HG02884 (cell line): ENCODE data around the gene CD80.

Experiments
- ATAC-seq: cut with Tn5 transposase; IDR thresholded peaks from one replicate; pipeline ENCODE4 v1.9.1; 2021; ENCODE audit warnings: mild to moderate bottlenecking, moderate library complexity; ENCODE audit not compliant: unreplicated experiment

The CD80 gene

DNA sequence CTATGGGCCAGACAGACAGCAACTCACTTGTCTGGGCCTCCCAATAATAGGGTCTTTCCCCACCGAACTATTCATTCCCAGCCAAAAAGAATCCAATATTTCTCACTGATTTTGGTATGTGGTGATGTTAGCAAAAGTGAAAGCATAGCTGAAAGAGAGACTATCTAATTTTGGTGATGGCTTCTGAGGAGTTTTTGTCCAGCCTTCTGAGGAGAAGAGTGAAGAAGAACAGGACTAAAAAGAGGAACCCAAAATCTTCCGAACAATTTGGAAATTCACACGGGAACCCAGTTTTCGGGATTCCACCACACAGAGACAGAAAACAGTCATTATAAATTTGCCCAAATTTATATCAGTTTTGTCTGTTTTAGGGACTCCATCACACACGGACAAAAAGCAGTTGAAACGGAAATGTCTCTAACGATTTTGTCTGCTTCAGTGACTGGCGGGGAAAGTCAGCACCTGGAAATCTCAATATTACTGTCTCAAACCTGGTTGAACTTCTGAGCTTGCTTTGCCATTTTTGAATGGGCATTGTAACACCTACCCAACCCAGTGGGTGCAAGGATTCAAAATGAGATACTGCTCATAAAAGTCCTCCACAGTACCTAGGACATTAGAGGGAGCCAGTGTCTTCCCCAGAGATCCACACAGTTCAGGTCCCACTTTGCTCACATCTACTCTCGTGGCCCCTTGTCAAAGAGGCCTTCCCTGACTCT lies 9.1 kb downstream of the CD80 start:
- ATAC-seq, result peak; percentile 45

DNA sequence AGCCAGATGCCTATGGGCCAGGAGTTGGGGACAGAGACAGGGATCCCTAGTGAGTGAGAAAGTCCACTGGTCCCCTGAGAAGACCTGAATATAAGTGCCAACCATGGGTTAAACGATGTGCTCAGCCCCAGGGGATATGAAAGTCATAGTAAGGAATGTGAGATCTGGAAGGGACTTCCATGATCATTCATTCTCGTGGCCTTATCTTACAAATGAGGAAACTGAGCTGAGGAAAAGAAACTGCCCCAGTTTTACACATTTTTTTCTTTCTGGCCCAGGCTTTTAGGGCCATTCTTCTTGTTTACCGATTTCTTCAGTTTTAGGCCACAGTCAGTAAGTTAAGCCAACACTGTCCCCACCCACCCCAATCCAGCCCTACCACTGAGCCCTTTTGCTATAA lies 11.1 kb downstream of the CD80 start:
- no peak for ATAC-seq

DNA sequence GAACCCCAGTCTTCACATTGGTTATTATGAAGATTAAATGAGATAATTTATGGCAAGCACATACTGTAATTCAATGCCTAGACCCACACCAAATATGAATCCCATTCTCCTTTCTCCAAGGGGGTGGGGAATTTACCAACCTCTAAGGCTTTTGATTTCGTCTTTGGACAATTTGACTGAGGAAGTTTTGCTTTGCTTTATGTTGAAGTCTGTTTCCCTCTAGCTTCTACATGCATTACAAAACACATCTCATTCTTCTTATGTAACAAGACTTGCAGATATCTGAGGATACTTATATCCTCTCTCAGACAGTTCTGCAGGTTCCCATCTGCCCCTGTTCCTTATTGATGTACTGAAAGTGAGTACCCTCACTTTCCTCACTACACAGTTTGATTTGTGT lies 12.2 kb downstream of the CD80 start:
- ATAC-seq, result no peak

DNA sequence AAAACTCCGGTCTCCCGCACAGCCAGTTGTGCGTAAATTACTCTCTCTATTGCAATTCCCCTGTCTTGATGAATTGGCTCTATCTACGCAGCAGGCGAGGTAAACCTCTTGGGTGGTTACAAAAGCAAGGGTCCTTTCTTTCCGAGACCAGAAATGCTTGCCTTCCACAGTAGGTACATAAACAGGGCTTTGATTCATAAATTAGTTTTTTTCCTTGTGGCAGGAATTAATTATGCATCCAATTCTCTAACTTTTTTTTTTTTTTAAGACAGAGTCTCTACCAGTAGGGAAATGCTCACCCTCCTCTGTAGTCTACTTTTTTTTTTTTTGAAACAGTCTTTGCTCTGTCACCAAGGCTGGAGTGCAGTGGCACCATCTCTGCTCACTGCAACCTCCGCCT lies 16.3 kb downstream of the CD80 start:
- no peak for ATAC-seq

DNA sequence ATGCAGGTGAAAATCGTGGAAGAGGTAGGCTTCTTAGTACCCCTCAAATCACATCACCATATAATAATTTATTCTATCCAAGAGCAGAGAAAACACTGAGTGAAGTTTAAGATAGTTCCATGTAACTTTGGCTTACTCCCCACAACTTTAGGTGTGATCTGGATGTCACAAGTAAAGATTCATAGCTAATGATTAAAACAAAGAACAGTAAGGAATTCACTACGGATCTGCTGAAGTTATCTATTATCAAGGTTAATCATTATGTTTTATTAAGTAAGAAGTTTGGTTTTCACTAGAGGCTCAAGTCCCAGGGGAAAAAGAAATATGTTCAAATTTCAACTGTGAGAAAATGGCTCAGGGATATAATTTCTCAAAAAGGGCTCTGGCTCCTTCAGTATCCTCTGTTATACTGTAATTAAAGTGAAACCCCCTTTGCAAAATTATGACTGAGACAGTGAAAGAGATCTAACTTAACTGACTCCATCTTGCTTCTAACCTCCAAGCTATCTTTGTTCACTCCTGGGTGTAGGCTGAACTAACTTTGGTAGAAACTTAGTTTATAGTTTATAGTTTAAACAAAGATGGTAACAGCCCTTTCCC lies 17.1 kb downstream of the CD80 start:
- ATAC-seq, result no peak

DNA sequence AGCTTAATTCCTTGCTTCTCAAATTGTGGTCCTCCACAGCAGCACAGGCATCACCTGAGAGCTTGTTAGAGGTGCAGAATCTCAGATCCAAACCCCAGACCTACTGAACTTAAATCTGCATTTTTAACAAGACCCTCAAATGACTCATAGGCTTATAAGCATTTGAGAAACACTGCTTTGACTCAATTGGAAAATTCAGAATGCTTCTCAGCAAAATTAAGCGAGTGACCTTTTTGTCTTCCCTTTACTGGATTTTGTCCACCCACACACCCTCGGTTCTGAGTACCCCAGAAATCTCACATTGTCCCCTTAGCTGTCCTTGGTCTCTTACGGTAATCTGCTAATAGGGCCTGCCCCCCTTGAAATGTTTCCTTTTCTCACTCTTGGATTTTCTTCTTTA lies 17.9 kb downstream of the CD80 start:
- ATAC-seq, result peak; percentile 43

DNA sequence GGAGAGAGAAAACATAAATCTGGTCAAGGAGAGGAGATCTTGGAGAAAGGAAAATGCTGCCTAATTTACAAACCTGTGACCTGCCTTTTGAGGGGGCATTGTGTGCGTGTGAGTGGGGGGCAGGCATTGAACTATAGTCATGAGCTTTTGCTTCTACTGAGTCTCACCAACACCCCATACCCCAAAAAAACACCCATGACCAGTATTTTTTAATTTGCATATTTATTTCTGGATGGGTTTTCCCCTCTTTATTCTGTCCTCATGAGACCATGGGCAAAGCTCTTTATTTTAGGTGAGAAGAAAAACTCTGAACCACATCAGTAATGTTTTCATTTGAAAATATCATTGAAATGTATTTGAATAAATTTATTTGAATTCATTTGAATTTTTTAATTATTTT lies 20.6 kb downstream of the CD80 start:
- peak; percentile 39 for ATAC-seq

DNA sequence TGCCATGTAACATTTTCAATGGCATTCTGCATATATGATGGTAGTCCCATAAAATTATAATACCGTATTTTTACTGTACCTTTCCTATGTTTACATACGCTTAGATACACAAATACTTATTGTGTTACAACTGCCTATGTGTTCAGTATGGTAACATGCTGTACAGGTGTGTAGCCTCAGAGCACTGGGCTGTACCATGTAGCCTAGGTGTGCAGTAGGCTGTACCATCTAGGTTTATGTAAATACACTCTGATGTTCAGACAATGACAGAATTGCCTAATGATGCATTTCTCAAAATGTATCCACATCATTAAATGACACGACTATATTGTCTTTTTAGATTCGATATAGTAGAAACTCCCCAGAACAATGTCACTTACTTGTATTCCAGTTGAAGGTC lies 22.7 kb downstream of the CD80 start:
- ATAC-seq, result no peak

DNA sequence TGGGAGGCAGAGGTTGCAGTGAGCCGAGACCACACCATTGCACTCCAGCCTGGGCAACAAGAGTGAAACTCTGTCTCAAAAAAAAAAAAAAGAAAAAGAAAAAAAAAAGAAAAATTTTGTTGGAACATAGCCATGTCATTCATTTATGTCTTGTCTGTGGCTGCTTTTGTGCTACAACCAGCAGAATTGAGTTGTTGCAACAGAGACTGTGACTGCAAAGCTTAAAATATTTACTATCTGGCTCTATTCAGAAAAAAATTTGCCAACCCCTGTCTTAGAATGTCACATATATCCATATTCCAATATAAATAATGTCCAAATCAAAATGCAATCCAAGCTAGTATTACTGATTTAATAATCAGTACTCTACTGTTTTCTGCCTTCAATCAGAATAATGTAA lies 25.1 kb downstream of the CD80 start:
- ATAC-seq, result no peak

DNA sequence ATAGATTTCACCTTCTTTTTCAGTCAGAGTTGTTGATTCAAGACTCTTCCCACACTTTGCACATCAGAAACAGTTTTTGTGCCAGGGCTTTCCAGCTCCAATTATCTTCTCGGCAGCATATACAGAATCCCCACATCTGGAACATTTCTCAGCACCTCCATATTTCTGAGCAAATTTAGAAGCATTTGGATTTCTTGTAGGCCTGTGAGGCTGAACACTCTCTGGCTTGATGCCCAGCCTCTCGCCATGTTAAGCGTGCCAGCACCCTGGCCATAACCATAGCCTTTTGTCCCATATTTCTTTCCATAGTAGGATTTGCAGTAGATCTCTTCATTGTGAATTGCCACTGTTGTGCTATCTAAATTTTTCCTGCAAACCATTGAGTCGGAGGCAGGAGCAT lies 28.3 kb downstream of the CD80 start:
- ATAC-seq, result no peak

DNA sequence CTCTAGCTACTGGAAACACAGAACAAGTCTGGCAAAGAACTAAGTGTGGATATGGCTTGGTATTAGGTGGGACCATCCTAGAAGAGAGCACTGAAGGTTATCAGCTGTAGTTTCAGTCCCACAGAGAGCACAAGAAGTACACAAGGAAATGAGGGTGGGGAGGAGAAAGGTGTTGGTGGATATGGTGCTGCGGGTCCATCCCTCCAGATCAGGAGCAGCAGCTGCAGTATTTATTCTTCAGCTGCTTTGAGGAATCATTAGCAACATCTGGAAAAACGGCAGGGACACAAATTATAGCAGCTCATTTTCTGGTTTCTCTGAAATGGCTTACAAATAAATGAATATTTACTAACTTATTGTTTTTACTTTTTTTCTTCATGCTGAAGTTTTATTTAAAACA lies 29.0 kb downstream of the CD80 start:
- ATAC-seq, result no peak

DNA sequence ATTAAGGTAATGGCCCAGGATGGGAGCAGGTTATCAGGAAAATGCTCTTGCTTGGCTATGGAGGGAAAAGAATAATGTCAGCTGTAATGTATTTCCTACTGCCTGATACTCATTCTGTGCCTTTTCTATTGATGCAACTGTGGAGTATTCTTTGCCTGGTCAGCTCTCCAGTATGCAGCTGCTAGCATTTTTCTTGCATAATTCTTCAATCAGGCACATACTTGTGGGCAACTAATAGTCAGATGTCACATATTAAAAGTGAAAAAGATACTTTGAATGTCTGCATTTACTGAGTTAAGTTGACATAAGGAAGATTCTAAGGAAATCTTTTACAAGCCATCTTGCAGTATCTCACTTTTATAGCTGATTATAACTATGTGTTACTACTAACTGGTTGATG lies 29.5 kb downstream of the CD80 start:
- ATAC-seq, result no peak

DNA sequence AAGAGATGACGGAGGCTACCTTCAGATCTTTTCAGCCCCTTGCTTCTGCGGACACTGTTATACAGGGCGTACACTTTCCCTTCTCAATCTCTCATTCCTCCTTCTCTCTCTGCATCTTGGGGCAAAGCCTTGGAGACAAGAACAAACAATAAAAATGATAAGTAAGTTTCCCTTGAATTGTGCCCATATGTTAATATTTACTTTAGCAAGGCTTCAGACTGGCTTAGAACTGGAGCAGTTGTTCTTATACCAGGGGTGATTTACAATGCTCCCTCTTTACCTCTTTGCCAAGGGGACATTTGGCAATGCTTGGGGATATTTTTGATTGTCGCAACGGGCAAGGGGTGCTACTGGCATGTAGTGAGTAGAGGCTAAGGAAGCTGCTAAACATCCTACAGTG lies 31.7 kb downstream of the CD80 start:
- ATAC-seq, result no peak

DNA sequence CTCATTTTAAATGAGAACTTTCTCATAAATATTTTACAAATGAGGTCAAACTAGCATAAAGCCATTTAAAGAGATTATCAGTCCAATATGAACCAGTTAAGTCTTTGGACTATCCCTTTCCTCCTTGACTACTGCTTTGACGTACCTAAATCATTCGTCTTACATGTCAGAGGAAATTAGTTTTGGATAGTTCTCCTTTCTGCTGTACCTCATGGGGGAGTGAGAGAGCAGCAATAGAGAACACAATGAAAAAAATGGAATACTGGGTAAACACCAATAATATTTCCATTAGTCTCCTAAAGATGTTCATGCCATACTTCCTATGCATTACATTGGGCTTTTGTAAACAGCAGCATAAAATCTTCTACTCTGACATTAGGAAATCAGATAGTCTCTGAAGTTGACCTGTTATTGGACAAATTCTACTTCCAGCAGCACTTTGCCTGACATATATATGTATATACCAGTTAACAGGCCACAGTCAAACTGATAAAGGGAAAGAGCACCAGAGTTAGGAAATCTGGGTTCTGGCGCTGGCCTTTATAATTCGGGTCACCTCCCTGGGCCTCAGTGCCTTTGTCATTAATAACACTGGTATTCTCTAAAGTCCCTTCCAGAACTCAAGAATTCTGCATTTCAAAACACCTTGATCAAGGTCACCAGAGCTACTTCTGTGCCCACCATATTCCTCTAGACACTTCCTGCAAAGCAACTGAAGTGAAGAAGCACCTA lies 34.3 kb downstream of the CD80 start:
- no peak for ATAC-seq

DNA sequence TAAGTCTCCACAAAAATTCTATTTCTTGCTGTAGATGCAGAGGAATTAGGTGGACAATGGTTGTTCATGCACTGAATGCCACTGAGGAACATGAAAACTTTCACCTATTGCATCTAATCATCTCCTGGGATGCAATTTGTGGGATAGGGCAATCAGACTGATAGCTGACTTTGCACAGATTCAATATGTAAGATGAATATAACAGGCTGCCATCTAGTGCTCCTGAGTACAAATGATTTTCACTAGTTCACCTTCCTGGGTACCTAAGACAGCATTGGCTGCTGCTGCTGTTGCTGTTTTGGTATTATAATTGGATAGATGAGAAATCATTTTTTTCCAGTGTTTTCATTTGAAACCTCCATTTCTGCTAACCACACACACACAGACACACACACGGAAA lies 41.4 kb downstream of the CD80 start:
- no peak for ATAC-seq

DNA sequence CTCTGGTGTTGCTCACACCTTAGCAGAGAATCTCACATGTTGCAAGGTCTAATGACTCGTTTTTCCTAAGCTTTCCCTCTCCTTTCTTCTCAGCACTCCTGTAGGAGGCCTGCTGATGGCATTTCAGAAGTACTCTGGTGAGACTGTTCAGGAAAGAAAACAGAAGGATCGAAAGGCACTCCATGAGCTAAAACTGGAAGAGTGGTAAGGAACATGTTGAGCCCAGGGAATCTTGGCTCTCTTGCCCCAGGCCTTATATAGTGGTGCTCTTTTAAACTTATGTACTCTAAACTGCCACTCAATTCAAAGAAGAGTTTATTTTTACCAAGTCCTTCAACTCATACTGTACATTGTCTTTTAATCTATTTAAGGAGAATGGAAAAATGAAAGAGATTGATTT lies 42.3 kb downstream of the CD80 start:
- no peak for ATAC-seq

DNA sequence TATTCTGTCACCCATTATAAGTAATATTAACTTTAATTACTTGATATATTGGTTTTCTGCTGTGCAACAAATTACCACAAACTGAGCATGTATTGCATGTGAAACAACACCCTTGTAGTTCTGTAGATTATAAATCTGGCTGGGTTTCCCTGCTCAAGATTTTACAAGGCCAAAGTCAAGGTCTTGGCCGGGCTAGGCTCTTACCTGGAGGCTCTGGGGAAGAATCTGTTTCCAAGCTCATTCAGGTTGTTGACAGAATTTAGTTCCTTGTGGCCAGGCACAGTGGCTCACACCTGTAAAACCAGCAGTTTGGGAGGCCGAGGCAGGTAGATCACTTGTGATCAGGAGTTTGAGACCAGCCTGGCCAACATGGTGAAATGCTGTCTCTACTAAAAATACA lies 44.8 kb downstream of the CD80 start:
- no peak for ATAC-seq

DNA sequence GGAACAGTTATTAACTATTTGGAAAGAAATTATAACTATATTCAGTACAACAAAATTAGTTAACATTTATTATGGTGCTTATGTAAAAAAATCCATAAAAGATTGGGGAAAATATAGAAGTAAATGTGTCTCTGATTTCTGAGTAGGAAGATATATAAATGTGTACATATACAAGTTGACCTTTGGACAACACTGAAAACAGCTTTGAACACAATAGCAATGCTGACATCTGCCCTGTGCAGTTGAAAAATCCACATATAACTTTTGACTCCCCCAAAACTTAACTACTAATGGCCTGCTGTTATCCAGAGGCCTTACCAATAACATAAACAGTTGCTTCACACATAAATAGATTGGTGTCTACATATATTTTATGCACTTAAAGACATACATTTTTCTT lies 48.7 kb downstream of the CD80 start:
- ATAC-seq, result no peak

DNA sequence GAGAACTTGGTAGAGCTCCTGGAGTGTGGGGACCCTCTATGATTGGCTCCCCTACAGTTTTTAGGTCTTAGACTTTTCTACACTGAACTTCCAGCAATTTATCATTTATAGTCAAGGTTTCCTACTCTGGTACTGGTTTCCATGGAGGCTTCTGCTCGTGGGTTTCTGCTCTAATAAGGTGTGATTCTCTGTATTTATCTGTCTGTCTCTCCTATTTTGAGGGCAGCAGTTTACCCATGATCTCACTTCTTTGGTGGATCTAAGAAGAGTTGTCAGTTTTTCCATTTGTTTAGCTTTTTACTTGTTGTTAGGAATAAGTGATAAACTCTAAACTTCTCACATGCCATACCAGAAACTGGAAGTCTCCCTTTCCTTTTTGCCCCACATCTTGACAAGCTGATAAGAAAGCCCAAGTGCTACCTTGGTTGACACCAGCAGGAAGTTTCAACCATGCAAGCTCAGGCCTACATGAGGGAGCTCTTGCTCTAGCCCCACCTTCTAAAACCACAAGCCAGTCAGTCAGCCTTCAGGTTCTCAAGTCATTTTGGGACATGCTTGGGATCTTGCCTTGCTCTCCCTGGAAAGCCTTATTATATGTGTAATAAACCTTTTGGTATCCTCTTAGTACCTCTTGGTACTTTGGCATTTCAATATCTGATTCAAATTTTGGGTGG lies 51.1 kb downstream of the CD80 start:
- peak; percentile 73 for ATAC-seq

DNA sequence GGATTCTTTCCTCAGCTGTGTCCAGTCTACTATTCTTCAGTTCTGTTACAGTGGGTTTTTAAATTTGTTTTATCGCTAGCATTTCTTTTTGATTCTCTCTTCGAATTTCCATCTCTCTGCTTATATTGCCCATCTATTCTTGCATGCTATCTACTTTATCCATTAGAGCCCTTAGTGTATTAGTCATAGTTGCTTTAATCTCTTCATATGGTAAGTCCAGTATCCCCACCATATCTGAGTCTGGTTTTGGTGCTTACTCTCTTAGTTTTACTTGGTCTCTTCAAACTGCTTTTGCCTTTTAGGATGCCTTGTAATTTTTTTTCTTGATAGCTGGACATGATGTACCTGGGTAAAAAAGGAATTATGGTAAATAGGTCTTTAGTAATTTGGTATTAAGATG lies 52.0 kb downstream of the CD80 start:
- ATAC-seq, result no peak

DNA sequence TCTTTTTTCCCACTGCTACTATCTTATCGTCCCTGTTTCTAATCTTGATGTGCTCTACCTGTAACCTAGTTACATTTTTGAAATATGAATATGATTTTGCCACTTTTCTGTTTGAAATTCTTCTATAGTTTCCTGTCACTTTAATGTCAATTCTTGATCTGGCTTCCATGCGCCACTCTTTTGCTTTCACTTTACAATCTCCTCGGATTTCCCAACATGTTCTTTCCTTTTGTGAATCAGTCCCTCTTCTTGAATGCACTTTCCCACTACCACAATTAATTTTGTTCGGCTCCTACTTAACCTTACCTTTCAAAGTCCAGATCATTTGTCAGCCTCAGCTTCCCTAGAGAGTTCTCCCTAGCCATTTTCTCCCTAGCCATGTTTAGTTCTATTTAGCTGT lies 52.8 kb downstream of the CD80 start:
- no peak for ATAC-seq

DNA sequence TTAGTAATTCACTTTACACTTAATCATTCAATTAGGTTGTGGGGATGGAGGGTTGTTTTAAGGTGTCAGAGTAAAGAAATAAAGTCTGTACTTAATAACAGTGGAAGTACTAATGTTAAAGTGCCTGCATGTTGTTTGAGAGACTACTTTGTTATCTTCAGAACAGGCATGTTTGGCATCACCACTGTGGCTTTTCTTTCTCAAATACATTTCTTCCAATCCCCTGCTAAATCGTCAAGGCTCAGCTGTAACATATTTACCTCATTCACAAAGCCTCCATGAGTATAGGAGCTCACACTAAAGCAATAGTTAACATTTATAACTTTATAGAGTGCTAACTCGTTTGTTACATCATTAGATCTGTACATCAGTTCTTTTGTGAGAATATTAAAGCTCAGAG lies 58.5 kb downstream of the CD80 start:
- no peak for ATAC-seq
